Breast epithelium (tissue), 4 donors: ENCODE measurements around the gene DCDC2B. TPM values are rescaled to one million over a fixed set of nuclear protein-coding genes. Genes with fewer than 3 reads are reported as not detected.

Source experiments
- DNase-seq, 2 donors: peaks; one replicate each; pipeline ENCODE4 v3.0.0-alpha.2; 2019; ENCODE audit warnings: low spot score in 2 of 2
- H3K27ac ChIP-seq, 2 donors: fragments of 200-600 bp; sonication (generic) in 1 of 2; one replicate each; pipeline ENCODE4 v1.5.1; 2016 to 2019; ENCODE audit warnings: mild to moderate bottlenecking in 1 of 2
- H3K27me3 ChIP-seq, 2 donors: fragments of 200-600 bp; sonication (generic) in 1 of 2; one replicate each; pipeline versions ENCODE4 v1.5.1 to v1.6.0; 2017 to 2019; ENCODE audit warnings: control low read depth in 1 of 2, mild to moderate bottlenecking in 1 of 2
- H3K36me3 ChIP-seq: fragments of 200-600 bp; one replicate; pipeline ENCODE4 v1.5.1; 2019
- H3K4me1 ChIP-seq, 2 donors: fragments of 200-600 bp; sonication (generic); one replicate each; pipeline ENCODE4 v1.5.1; 2016 to 2019; ENCODE audit warnings: control low read depth in 1 of 2
- H3K4me3 ChIP-seq, 3 donors: fragments of 200-600 bp; sonication (generic); 1 replicate in 2 of 3; 2 replicates in 1 of 3; pipeline ENCODE4 v1.5.1; 2016 to 2019; ENCODE audit warnings: mild to moderate bottlenecking in 3 of 3, moderate library complexity in 2 of 3
- H3K9me3 ChIP-seq, 2 donors: fragments of 200-600 bp; sonication (generic) in 1 of 2; one replicate each; pipeline ENCODE4 v1.5.1; 2016 to 2019; ENCODE audit warnings: control low read depth in 1 of 2
- CTCF ChIP-seq, 3 donors: fragments of 450-650 bp; IDR thresholded peaks; one replicate each; pipeline ENCODE4 v1.5.1; 2016 to 2017; ENCODE audit warnings: antibody characterized with exemption in 3 of 3, mild to moderate bottlenecking in 3 of 3, moderate library complexity in 3 of 3
- POLR2A ChIP-seq: fragments of 450-650 bp; IDR thresholded peaks from one replicate; pipeline ENCODE4 v1.6.1; 2016; ENCODE audit warnings: antibody characterized with exemption, mild to moderate bottlenecking, moderate library complexity
- POLR2AphosphoS5 ChIP-seq, 3 donors: sonication (generic); formaldehyde crosslinking; IDR thresholded peaks; one replicate each; pipeline ENCODE4 v1.6.1; 2017; ENCODE audit warnings: antibody characterized with exemption in 3 of 3
- intact Hi-C: fragments of 100-400 bp; cut with DNase I; formaldehyde crosslinking; loops from one replicate; pipeline ENCODE4 v1.15.1; 2023; ENCODE audit warnings: low total_unique reads
- total RNA-seq, 3 donors: library from RNA; depleted of rRNA; stranded (reverse); fragments of >200 nt; gene quantifications; one replicate each; pipeline ENCODE4 v1.1.0, GENCODE V29; 2016

Gene DCDC2B
- total RNA-seq, 3 donors from 2014 or later, result 0.33 TPM; not detected in 2

GRCh38 chr1:32186077-32186476, 22.8 kb upstream of the DCDC2B start:
- Histone ChIP-seq H3K4me3 (no peak overlapping the region), H3K9me3 (no peaks in the 10 kb centered on the region), H3K4me1 (peaks cover 0 to 16% of the 10 kb centered on the region in 2 donors), H3K36me3 (peaks cover 6% of the 10 kb centered on the region), H3K27ac (no peak overlapping the region), H3K27me3 (no peaks in the 10 kb centered on the region)
- intact Hi-C loops, result no loop called here
- TF ChIP-seq POLR2A, result no peak
- TF ChIP-seq CTCF (IDR thresholded peaks at IDR 0.05), result no peak
- TF ChIP-seq POLR2AphosphoS5 (IDR thresholded peaks at IDR 0.05), result no peak
- no peak for DNase-seq

- H3K4me3 ChIP-seq, result no peak overlapping the region
- H3K27me3 ChIP-seq, result no peaks in the 10 kb centered on the region
- no peaks in the 10 kb centered on the region for H3K9me3 ChIP-seq
- intact Hi-C loops, result no loop called here
- TF ChIP-seq CTCF (IDR thresholded peaks at IDR 0.05) (no peak), POLR2A (no peak), POLR2AphosphoS5 (IDR thresholded peaks at IDR 0.05) (no peak)
- H3K36me3 ChIP-seq, result peaks cover 6% of the 10 kb centered on the region
- no peak for DNase-seq
- no peak overlapping the region for H3K27ac ChIP-seq
- H3K4me1 ChIP-seq, result peaks cover 0 to 12% of the 10 kb centered on the region in 2 donors
Measured at GRCh38 chr1:32186491-32186890, 22.4 kb upstream of the DCDC2B start.

GRCh38 chr1:32187850-32188249, 21.0 kb upstream of the DCDC2B start:
- TF ChIP-seq CTCF (IDR thresholded peaks at IDR 0.05) (no peak), POLR2AphosphoS5 (IDR thresholded peaks at IDR 0.05) (no peak), POLR2A (no peak)
- no peak for DNase-seq

GRCh38 chr1:32192220-32192948, 16.5 kb upstream of the DCDC2B start:
- TF ChIP-seq POLR2A, result no peak
- no peak for TF ChIP-seq POLR2AphosphoS5 (IDR thresholded peaks at IDR 0.05)
- H3K4me1 ChIP-seq, result no peaks in the 10 kb centered on the region
- intact Hi-C loops, result no loop called here
- H3K9me3 ChIP-seq, result no peaks in the 10 kb centered on the region
- peaks cover 6% of the 10 kb centered on the region for H3K36me3 ChIP-seq
- no peaks in the 10 kb centered on the region for H3K27me3 ChIP-seq
- no peak overlapping the region for H3K27ac ChIP-seq
- H3K4me3 ChIP-seq, result no peak overlapping the region
- no peak for DNase-seq

More at GRCh38 chr1:32187850-32188249, 21.0 kb upstream of the DCDC2B start:
- no peak overlapping the region for H3K4me3 ChIP-seq
- no peaks in the 10 kb centered on the region for H3K9me3 ChIP-seq
- H3K27ac ChIP-seq, result no peak overlapping the region
- no peaks in the 10 kb centered on the region for H3K27me3 ChIP-seq
- intact Hi-C loops, result no loop called here
- H3K36me3 ChIP-seq, result peaks cover 6% of the 10 kb centered on the region
- peaks cover 0 to 4% of the 10 kb centered on the region in 2 donors for H3K4me1 ChIP-seq

- no peak overlapping the region for H3K4me3 ChIP-seq
- H3K36me3 ChIP-seq, result peaks cover 6% of the 10 kb centered on the region
- DNase-seq, result no peak
- no peaks in the 10 kb centered on the region for H3K27me3 ChIP-seq
- H3K9me3 ChIP-seq, result no peaks in the 10 kb centered on the region
- H3K4me1 ChIP-seq, result peaks cover 0 to 3% of the 10 kb centered on the region in 2 donors
- TF ChIP-seq POLR2AphosphoS5 (IDR thresholded peaks at IDR 0.05) (no peak), POLR2A (no peak), CTCF (IDR thresholded peaks at IDR 0.05) (no peak)
- intact Hi-C loops, result no loop called here
- H3K27ac ChIP-seq, result no peak overlapping the region
Measured at GRCh38 chr1:32194984-32195383, 13.9 kb upstream of the DCDC2B start.
